G401.6 (cell line): ENCODE measurements around the gene NRP2.

Source experiments
- FAIRE-seq: peaks from 2 replicates; lab custom pipeline; 2012; peaks lifted over from hg19 to GRCh38; lab: Jason Lieb, UNC

NRP2 gene

GRCh38 chr2:205776139-205776538 lies 93.8 kb downstream of the NRP2 start:
- no peak for FAIRE-seq

- FAIRE-seq = no peak
Observed at GRCh38 chr2:205776720-205777119, 94.4 kb downstream of the NRP2 start.

GRCh38 chr2:205778356-205778755 lies 96.1 kb downstream of the NRP2 start:
- no peak for FAIRE-seq

- FAIRE-seq = no peak
Observed at GRCh38 chr2:205780645-205781044, 98.3 kb downstream of the NRP2 start.

GRCh38 chr2:205781244-205781931 lies 99.1 kb downstream of the NRP2 start:
- FAIRE-seq = no peak

- FAIRE-seq = no peak
Observed at GRCh38 chr2:205782941-205783340, 100.6 kb downstream of the NRP2 start.

GRCh38 chr2:205783872-205784499 lies 101.7 kb downstream of the NRP2 start:
- FAIRE-seq = no peak

- FAIRE-seq = no peak
Observed at GRCh38 chr2:205785507-205786260, 103.4 kb downstream of the NRP2 start.

GRCh38 chr2:205786976-205787375 lies 104.7 kb downstream of the NRP2 start:
- FAIRE-seq = no peak

GRCh38 chr2:205787761-205788160 lies 105.5 kb downstream of the NRP2 start:
- FAIRE-seq = no peak

GRCh38 chr2:205789906-205790305 lies 107.6 kb downstream of the NRP2 start:
- no peak for FAIRE-seq

- FAIRE-seq = no peak
Observed at GRCh38 chr2:205792908-205793307, 110.6 kb downstream of the NRP2 start.

GRCh38 chr2:205796805-205797313 lies 114.6 kb downstream of the NRP2 start:
- FAIRE-seq = no peak

GRCh38 chr2:205797866-205798265 lies 115.6 kb downstream of the NRP2 start:
- FAIRE-seq = no peak

GRCh38 chr2:205800224-205800623 lies 117.9 kb downstream of the NRP2 start:
- no peak for FAIRE-seq

GRCh38 chr2:205800773-205801172 lies 118.5 kb downstream of the NRP2 start:
- FAIRE-seq = no peak

- FAIRE-seq = no peak
Observed at GRCh38 chr2:205802065-205802464, 119.8 kb downstream of the NRP2 start.

GRCh38 chr2:205802941-205803340 lies 120.6 kb downstream of the NRP2 start:
- FAIRE-seq = no peak

- no peak for FAIRE-seq
Observed at GRCh38 chr2:205803500-205803899, 121.2 kb downstream of the NRP2 start.

GRCh38 chr2:205805136-205805535 lies 122.8 kb downstream of the NRP2 start:
- no peak for FAIRE-seq

- no peak for FAIRE-seq
Observed at GRCh38 chr2:205806143-205806905, 124.0 kb downstream of the NRP2 start.

GRCh38 chr2:205807229-205807628 lies 124.9 kb downstream of the NRP2 start:
- FAIRE-seq = no peak
